ENCODE measurements around the gene OXTR. TPM values are rescaled to one million over a fixed set of nuclear protein-coding genes. Genes with fewer than 3 reads are reported as not detected.

OXTR gene
- total and polyA plus RNA-seq, 12 donors = 0.09 to 1.3 (median 0.31) TPM; not detected in 1

DNA sequence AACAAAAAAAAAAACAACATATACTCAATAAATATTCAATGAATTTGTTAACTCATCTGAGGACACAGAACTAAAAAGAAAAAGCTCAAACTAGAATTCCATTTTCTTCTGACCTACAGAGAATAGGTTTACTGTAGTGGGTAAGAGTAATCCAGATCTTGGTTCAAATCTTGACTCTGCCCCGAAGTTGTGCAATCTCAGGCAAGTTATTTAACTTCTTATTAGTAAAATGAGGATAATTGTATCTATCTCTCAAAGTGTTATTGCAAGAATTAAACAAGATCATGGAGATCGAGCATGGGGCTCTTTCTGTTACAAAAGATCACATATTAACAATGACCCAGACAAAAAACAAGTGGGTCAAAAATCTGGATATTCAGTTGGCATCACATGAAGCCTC is 41.1 kb upstream of the OXTR start:
- intact Hi-C loops (cut with DNase I) = no loop called here
- H3K27me3 ChIP-seq = no peaks in the 10 kb centered on the region
- DNase-seq = no peak
- no peaks in the 10 kb centered on the region for H3K4me1 ChIP-seq (replicated peaks in 1 of 2)
- H3K4me3 ChIP-seq = no peak overlapping the region
- no peak for TF ChIP-seq POLR2A (IDR thresholded peaks at IDR 0.05)
- TF ChIP-seq, protein P1, sequence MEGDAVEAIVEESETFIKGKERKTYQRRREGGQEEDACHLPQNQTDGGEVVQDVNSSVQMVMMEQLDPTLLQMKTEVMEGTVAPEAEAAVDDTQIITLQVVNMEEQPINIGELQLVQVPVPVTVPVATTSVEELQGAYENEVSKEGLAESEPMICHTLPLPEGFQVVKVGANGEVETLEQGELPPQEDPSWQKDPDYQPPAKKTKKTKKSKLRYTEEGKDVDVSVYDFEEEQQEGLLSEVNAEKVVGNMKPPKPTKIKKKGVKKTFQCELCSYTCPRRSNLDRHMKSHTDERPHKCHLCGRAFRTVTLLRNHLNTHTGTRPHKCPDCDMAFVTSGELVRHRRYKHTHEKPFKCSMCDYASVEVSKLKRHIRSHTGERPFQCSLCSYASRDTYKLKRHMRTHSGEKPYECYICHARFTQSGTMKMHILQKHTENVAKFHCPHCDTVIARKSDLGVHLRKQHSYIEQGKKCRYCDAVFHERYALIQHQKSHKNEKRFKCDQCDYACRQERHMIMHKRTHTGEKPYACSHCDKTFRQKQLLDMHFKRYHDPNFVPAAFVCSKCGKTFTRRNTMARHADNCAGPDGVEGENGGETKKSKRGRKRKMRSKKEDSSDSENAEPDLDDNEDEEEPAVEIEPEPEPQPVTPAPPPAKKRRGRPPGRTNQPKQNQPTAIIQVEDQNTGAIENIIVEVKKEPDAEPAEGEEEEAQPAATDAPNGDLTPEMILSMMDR (IDR thresholded peaks at IDR 0.05) = no peak
- no peaks in the 10 kb centered on the region for H3K36me3 ChIP-seq (replicated peaks in 1 of 2)
- H3K27ac ChIP-seq = no peak overlapping the region
- 86 to 93% (median 88%) methylated on average over 2 of the region's 2 CpGs for WGBS, 4 donors
- no peaks in the 10 kb centered on the region for H3K9me3 ChIP-seq (replicated peaks in 1 of 3)

DNA sequence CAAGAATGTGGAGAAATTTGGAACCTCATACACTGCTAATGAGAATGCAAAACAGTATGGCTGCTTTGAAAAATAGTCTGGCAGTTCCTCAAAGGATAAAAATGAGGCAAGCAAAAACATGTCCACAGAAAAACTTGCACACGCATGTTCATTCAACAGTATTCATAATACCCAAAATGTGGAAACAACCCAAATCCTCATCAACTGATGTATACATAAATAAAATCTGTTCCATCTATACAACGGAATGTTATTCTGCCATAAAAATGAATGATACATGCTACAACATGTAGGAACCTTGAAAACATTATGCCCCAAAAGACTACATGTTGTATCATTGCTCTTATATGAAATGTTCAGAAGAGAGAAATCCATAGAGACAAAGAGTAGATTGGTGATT is 36.4 kb upstream of the OXTR start:
- H3K27me3 ChIP-seq = no peaks in the 10 kb centered on the region
- H3K36me3 ChIP-seq (replicated peaks in 1 of 2) = no peaks in the 10 kb centered on the region
- H3K4me3 ChIP-seq = no peak overlapping the region
- DNase-seq = no peak
- H3K4me1 ChIP-seq (replicated peaks in 1 of 2) = no peaks in the 10 kb centered on the region
- no peak for TF ChIP-seq POLR2A (IDR thresholded peaks at IDR 0.05)
- TF ChIP-seq, protein P1 (IDR thresholded peaks at IDR 0.05) = no peak
- H3K9me3 ChIP-seq (replicated peaks in 1 of 3) = no peaks in the 10 kb centered on the region
- H3K27ac ChIP-seq = no peak overlapping the region
- intact Hi-C loops (cut with DNase I) = no loop called here
- WGBS, 4 donors = 83 to 92% (median 88%) methylated on average over 2 of the region's 2 CpGs

DNA sequence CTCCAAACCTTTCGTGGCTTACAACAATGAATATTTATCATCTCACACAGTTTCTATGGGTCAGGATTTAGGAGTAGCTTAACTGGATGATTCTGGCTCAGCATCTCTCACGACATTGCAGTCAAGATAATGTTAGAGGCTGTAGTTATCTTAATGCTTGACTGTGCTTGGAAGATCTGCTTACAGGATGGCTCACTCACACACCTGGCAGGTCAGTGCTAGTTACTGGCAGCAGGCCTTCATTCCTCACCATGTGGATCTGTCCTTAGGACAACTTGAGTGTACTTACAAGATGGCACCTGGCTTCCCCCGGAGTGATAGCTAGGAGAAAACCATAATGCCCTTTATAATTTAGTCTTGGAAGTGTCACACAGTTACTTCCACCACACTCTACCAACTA is 32.8 kb upstream of the OXTR start:
- WGBS, 4 donors = 75 to 92% (median 85%) methylated on average over 3 of the region's 3 CpGs
- TF ChIP-seq, protein P1 (IDR thresholded peaks at IDR 0.05) = no peak
- no peak for TF ChIP-seq POLR2A (IDR thresholded peaks at IDR 0.05)
- Histone ChIP-seq H3K27me3 (no peaks in the 10 kb centered on the region), H3K4me1 (replicated peaks in 1 of 2) (no peaks in the 10 kb centered on the region), H3K27ac (no peak overlapping the region), H3K36me3 (replicated peaks in 1 of 2) (no peaks in the 10 kb centered on the region), H3K9me3 (replicated peaks in 1 of 3) (no peaks in the 10 kb centered on the region), H3K4me3 (no peak overlapping the region)
- no peak for DNase-seq
- intact Hi-C loops (cut with DNase I) = no loop called here

DNA sequence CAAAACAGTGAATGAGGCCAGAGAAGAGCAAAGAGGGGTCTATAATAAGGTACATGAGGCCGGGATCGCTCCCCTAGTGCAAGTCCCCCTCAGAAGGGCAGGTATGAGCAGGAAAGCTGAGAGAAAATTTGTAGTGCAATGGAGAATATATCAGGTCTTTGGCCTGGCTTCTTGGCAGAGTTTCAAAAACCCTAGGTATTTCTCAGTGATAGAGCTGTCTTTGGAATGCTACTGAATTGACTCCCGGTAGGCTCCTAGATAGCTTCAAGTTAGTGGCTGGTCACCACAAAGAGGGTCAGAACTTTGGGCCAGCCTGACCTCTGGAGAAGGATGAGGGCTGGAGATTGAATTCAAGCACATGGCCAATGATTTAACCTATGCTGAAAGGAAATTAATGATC is 30.6 kb upstream of the OXTR start:
- no peaks in the 10 kb centered on the region for H3K27me3 ChIP-seq
- intact Hi-C loops (cut with DNase I) = no loop called here
- H3K4me3 ChIP-seq = no peak overlapping the region
- no peak overlapping the region for H3K27ac ChIP-seq
- 56 to 75% (median 63%) methylated on average over 2 to 3 of the region's 3 CpGs for WGBS, 4 donors
- TF ChIP-seq, protein P1 (IDR thresholded peaks at IDR 0.05) = no peak
- no peak for TF ChIP-seq POLR2A (IDR thresholded peaks at IDR 0.05)
- no peaks in the 10 kb centered on the region for H3K9me3 ChIP-seq (replicated peaks in 1 of 3)
- no peaks in the 10 kb centered on the region for H3K36me3 ChIP-seq (replicated peaks in 1 of 2)
- H3K4me1 ChIP-seq (replicated peaks in 1 of 2) = no peaks in the 10 kb centered on the region
- no peak for DNase-seq
